GM12875 (cell line): ENCODE data around the gene CNGA3.
"Not testable (repeated sequence)": the region's sequence is repeated elsewhere in the genome, so short reads cannot be mapped to it uniquely, and the experiment has no call there.

ENCODE experiments used
- H3K4me3 ChIP-seq: one replicate; pipeline ENCODE4 v1.5.1; 2011; ENCODE audit warnings: low read depth, low read length, control low read depth
- TF ChIP-seq, protein P1 (sequence below): IDR thresholded peaks from 2 replicates; pipeline ENCODE4 v1.5.1; 2011; ENCODE audit warnings: low read depth, mild to moderate bottlenecking, control low read depth, inconsistent platforms, low read length, moderate library complexity, borderline replicate concordance; ENCODE audit not compliant: insufficient read depth

Gene CNGA3

DNA sequence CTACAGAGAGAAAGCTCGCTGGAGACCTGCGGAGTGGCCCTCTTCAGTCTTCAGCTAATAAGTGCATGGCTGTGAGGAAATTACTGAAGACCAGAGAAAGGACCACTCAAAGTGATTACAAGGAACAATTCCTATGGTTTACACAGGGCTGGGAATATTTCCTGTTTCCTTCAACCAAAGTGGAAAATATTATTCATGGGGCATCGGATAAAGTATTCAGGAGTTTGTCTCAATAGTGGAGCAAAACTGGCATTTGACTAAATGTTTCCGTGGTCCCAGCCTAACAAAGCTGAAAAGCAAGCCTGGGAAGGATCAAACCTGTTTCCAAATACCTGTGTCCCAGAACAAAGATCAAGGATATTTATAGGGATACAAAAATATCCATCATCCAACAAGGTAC lies 32.0 kb upstream of the CNGA3 start:
- no peak overlapping the region for H3K4me3 ChIP-seq
- TF ChIP-seq, protein P1, sequence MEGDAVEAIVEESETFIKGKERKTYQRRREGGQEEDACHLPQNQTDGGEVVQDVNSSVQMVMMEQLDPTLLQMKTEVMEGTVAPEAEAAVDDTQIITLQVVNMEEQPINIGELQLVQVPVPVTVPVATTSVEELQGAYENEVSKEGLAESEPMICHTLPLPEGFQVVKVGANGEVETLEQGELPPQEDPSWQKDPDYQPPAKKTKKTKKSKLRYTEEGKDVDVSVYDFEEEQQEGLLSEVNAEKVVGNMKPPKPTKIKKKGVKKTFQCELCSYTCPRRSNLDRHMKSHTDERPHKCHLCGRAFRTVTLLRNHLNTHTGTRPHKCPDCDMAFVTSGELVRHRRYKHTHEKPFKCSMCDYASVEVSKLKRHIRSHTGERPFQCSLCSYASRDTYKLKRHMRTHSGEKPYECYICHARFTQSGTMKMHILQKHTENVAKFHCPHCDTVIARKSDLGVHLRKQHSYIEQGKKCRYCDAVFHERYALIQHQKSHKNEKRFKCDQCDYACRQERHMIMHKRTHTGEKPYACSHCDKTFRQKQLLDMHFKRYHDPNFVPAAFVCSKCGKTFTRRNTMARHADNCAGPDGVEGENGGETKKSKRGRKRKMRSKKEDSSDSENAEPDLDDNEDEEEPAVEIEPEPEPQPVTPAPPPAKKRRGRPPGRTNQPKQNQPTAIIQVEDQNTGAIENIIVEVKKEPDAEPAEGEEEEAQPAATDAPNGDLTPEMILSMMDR, result no peak

DNA sequence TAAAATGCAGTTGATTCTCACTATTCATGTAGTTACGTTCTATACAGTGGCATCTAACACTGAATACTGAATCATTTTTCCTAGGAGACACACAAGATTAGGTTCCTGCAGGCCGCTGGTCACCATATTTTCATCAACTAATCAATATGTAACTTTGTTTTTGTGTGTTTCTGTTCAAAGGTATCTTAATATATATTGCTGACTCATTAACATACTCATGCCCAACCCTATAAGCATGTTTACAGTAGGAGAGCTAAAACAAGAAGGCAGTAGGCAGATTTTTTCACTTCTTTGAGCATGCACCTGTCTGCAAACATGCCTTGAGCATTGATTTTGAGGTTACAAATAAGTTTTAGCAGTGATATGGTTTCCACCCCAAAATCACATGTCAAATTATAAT lies 30.3 kb upstream of the CNGA3 start:
- H3K4me3 ChIP-seq, result no peak overlapping the region
- TF ChIP-seq, protein P1, result no peak

DNA sequence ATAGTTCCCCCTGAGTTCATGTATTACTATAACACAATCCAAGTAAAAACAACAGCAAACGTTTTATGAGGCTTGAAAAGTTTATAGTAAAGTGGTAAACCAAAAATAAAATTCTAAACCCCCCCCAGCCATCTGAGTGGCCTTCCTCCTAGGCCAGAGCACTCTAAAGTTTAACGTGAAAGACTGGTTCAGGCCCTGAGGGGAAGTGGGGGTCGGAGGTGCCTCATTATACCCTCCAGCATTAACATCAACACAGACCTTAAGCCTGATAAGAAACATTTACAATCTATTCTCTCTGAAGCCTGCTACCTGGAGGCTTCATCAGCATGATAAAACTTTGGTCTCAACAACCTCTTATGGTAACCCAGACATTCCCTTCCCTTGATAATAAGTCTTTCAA lies 29.0 kb upstream of the CNGA3 start:
- no peak overlapping the region for H3K4me3 ChIP-seq
- TF ChIP-seq, protein P1, result no peak

DNA sequence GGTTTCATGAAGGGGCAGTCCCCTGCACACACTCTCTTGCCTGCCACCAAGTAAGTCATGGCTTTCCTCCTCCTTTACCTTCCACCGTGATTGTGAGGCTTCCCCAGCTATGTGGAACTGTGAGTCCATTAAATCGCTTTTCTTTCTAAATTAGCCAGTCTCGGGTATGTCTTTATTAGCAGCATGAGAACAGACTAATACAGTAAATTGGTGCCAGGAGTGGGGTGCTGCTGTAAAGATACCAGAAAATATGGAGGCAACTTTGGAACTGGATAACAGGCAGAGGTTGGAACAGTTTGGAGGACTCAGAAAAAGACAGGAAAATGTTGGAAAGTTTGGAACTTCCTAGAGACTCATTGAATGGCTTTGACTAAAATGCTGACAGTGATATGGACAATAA lies 26.1 kb upstream of the CNGA3 start:
- H3K4me3 ChIP-seq, result not testable (repeated sequence)

DNA sequence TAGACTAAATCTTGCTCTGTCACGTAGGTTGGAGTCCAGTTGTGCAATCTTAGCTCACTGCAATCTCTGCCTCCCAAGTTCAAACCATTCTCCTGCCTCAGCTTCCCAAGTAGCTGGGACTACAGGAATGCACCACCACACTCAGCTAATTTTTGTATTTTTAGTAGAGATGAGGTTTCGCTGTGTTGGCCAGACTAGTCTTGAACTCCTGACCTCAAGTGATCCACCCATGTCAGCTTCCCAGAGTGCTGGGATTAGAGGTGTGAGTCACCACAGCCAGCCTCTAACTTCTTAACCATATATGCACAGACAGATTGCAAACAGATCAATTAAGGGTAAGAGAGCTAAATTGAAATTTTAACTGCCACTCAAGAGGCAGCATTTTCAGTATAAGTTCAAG lies 22.1 kb upstream of the CNGA3 start:
- H3K4me3 ChIP-seq, result no peak overlapping the region
- TF ChIP-seq, protein P1, result no peak

DNA sequence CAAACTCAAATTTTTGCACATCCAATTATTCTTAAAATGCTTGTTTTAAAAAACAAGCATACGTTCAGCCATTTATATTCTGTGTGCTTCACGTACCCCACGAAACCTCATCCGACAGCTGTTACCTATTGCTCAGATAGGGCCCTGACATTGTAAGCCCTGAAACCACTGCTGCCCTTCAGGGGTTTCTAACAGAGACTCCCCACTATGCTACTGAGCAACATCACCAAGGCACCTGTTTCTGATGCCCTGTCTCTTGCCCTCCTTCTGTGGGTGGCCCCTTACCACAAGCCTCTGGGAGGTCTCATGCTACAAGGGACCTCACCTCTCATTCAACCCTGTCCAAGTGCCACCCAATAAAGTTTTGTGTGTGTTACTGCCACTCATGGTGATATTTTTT lies 18.5 kb upstream of the CNGA3 start:
- no peak overlapping the region for H3K4me3 ChIP-seq
- TF ChIP-seq, protein P1, result no peak

DNA sequence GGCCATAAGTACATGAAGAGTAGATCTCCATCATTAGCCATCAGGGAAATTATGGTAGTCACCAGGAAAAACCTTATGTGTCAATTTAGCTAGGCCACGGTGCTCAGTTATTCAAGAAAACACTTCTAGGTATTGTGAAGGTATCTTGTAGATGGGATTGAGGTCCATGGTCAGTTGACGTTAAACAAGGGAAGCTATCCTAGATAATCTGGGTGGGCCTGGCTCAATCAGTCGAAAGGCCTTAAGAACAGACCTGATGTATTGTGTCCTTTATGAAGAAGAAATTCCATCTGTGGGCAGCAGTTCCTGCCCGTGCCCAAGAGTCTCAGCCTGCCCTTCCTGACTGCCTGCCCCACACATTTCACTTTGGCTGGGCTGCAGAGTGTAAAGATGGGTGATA lies 16.7 kb upstream of the CNGA3 start:
- TF ChIP-seq, protein P1, result no peak
- no peak overlapping the region for H3K4me3 ChIP-seq

DNA sequence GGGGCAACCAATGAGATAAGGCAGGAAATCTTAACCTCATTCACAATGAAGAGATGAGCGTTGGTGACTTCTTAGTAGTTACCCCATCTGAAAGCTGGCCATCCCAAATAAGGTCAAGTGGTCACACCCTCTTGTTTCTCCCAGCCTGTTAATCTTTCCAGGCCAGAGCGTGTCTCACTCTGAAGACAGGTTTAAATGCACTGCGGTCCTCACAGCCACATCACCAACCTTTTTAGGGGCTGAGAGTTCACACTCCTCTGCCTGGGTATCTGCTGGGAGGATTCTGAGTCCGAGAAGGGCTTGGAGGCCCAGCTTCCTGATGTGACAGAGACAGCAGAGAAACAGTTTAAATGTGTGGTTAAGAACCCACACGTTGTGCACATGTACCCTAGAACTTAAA lies 13.3 kb upstream of the CNGA3 start:
- H3K4me3 ChIP-seq, result no peak overlapping the region
- TF ChIP-seq, protein P1, result no peak
